Body of pancreas (tissue), 4 donors: Measurements from ENCODE around the gene DLG2.

Experiments used
- POLR2A ChIP-seq, 3 donors: fragments of 450-650 bp; IDR thresholded peaks; one replicate each; pipeline ENCODE4 v1.6.1; 2016; ENCODE audit warnings: antibody characterized with exemption in 3 of 3, mild to moderate bottlenecking in 2 of 3
- TF ChIP-seq, protein P1 (sequence below), 7 experiments: fragments of 450-650 bp in 4 of 7; fragments of 200-600 bp in 3 of 7; sonication (generic) in 3 of 7; IDR thresholded peaks; one replicate each; pipeline ENCODE4 v1.5.1; 2016 to 2019; ENCODE audit warnings: antibody characterized with exemption in 7 of 7

DNA sequence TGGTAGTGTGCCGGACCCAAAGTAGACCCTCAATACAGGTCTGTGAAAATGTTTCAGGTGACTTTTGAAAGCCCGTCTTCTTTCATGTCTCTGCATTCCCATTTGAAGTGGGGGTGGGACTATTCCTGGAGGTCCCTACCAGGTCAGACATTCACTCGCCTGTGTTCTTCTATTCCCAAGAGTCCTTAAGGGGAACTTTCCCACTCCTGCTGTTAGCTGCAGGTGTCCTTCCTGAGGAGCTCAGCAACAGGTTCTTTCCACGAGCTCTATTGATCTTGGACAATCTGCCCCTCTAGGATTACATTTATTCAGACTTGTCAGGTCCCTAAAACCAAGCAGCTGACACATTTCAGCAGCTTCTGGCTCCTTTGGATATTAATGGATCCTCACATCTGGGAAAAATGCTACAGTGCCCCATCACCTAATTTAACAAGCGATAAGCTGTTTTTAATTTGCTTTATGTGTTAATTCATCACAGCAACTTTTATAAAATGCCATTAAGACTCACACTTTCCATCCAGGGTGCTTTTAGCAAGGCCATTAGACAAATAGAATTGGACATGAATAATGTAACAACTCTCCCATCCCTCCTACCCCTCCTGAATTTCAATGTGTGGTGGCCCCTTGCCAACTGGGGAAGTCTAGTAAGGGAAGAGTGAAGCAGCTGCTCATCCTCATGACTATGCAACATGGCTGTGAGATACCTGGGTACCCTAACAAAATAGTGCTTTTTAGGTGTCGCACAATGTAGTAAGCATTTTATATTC lies 2081.5 kb downstream of the DLG2 start:
- TF ChIP-seq, protein P1, sequence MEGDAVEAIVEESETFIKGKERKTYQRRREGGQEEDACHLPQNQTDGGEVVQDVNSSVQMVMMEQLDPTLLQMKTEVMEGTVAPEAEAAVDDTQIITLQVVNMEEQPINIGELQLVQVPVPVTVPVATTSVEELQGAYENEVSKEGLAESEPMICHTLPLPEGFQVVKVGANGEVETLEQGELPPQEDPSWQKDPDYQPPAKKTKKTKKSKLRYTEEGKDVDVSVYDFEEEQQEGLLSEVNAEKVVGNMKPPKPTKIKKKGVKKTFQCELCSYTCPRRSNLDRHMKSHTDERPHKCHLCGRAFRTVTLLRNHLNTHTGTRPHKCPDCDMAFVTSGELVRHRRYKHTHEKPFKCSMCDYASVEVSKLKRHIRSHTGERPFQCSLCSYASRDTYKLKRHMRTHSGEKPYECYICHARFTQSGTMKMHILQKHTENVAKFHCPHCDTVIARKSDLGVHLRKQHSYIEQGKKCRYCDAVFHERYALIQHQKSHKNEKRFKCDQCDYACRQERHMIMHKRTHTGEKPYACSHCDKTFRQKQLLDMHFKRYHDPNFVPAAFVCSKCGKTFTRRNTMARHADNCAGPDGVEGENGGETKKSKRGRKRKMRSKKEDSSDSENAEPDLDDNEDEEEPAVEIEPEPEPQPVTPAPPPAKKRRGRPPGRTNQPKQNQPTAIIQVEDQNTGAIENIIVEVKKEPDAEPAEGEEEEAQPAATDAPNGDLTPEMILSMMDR (IDR thresholded peaks at IDR 0.05): no peak
- TF ChIP-seq POLR2A (IDR thresholded peaks at IDR 0.05): no peak
